Naive thymus-derived CD8-positive, alpha-beta T cell (primary cell): ENCODE data around the gene KLF16. TPM values are rescaled to one million over a fixed set of nuclear protein-coding genes. Genes with fewer than 3 reads are reported as not detected.
A peak's percentile ranks its signal among the peaks of the same experiment; 100 is the strongest.
"Not testable (repeated sequence)": the region's sequence is repeated elsewhere in the genome, so short reads cannot be mapped to it uniquely, and the experiment has no call there.

Experiments used
- ATAC-seq, 2 donors: fragments of 150-1000 bp; cut with Tn5 transposase in 1 of 2; sonication (Bioruptor Pico), chemical (Tn5 transposase) in 1 of 2; 1 replicate in 1 of 2; 2 replicates in 1 of 2; pipeline ENCODE4 v1.10.0; 2021; ENCODE audit warnings: mild to moderate bottlenecking in 2 of 2, moderate library complexity in 2 of 2
- POLR2A ChIA-PET: fragments of 350-600 bp; sonication (Branson Sonifier 250); formaldehyde crosslinking; loops from one replicate; lab custom pipeline; 2021; ENCODE audit warnings: antibody characterized with exemption; lab: Charles Lee
- DNase-seq, 10 donors: peaks; one replicate each; pipeline versions ENCODE4 v3.0.0 to v3.0.0-alpha.2; 2020 to 2022
- H3K27ac Mint-ChIP-seq, 10 donors: one replicate each; pipeline ENCODE4 v1.8.0; 2020 to 2022; ENCODE audit warnings: mild to moderate bottlenecking in 10 of 10, mixed read lengths in 10 of 10, moderate library complexity in 4 of 10, inconsistent platforms in 1 of 10
- H3K27me3 Mint-ChIP-seq, 5 donors: one replicate each; pipeline ENCODE4 v1.8.0; 2021 to 2022; ENCODE audit warnings: mixed read lengths in 5 of 5
- H3K36me3 Mint-ChIP-seq, 3 donors: one replicate each; pipeline ENCODE4 v1.8.0; 2020 to 2022; ENCODE audit warnings: mixed read lengths in 3 of 3, mild to moderate bottlenecking in 2 of 3, inconsistent platforms in 1 of 3
- H3K4me1 Mint-ChIP-seq, 4 donors: one replicate each; pipeline ENCODE4 v1.8.0; 2021 to 2022; ENCODE audit warnings: mixed read lengths in 4 of 4
- H3K4me3 Mint-ChIP-seq, 10 donors: one replicate each; pipeline ENCODE4 v1.8.0; 2020 to 2022; ENCODE audit warnings: mild to moderate bottlenecking in 10 of 10, mixed read lengths in 10 of 10, moderate library complexity in 6 of 10, inconsistent platforms in 1 of 10
- H3K9me3 Mint-ChIP-seq, 9 donors: one replicate each; pipeline ENCODE4 v1.8.0; 2020 to 2022; ENCODE audit warnings: mixed read lengths in 9 of 9, mild to moderate bottlenecking in 3 of 9, inconsistent platforms in 1 of 9, moderate library complexity in 1 of 9
- polyA plus RNA-seq, 3 donors: library from polyadenylated mRNA; unstranded; fragments of 300-500 nt; fragmentation: Illumina TruSeq; gene quantifications; one replicate each; pipeline ENCODE4 v1.2.3, GENCODE V29; 2021
- total RNA-seq, 8 experiments: library from RNA in 2 of 8; stranded (reverse) in 2 of 8; gene quantifications; one replicate each; pipeline ENCODE4 v1.2.3 and lab custom pipeline; 2021 to 2026

KLF16 gene
- total and polyA plus RNA-seq, 5 experiments from 2014 or later: 0.23 to 19.9 (median 0.84) TPM

DNA sequence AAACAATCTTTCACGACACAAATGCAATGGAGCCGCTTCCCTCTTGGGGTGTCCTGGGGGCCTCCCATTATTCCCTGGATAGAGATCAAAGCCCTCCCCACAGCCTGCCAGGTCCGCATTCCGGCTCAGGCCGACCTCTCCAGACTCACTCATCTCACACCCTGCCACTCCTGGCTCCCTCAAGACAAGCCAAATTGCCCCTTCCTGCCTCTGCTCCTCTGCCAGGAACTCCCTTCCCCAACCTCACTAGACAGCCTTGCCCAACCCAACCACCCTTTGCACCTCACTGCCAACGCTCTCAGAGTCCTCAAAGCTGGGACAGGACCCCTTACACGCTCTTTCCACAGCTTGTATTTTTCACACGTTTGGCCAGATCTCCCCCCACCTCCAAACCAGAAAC lies 20.4 kb upstream of the KLF16 start:
- peaks cover 3 to 7% (median 6%) of the 10 kb centered on the region in 3 donors for H3K36me3 Mint-ChIP-seq
- DNase-seq (peak in 1 of 10 donors; percentile 45), ATAC-seq (peak; percentile 3 to 4)
- peak overlapping the region; percentile 93 to 100 (median 99) for H3K4me3 Mint-ChIP-seq
- H3K27me3 Mint-ChIP-seq: no peaks in the 10 kb centered on the region
- H3K27ac Mint-ChIP-seq: peak overlapping the region; percentile 96 to 100 (median 100)
- peaks cover 22 to 42% (median 35%) of the 10 kb centered on the region in 4 donors for H3K4me1 Mint-ChIP-seq
- peaks cover 0 to 2% (median 0%) of the 10 kb centered on the region in 9 donors for H3K9me3 Mint-ChIP-seq
- POLR2A ChIA-PET: interaction anchor here (2.0 to 8.7 kb wide), 7 partner anchors 7 to 58 kb away, joined by 6 to 113 read pairs (median 12); no protein-coding TSS in a partner anchor

DNA sequence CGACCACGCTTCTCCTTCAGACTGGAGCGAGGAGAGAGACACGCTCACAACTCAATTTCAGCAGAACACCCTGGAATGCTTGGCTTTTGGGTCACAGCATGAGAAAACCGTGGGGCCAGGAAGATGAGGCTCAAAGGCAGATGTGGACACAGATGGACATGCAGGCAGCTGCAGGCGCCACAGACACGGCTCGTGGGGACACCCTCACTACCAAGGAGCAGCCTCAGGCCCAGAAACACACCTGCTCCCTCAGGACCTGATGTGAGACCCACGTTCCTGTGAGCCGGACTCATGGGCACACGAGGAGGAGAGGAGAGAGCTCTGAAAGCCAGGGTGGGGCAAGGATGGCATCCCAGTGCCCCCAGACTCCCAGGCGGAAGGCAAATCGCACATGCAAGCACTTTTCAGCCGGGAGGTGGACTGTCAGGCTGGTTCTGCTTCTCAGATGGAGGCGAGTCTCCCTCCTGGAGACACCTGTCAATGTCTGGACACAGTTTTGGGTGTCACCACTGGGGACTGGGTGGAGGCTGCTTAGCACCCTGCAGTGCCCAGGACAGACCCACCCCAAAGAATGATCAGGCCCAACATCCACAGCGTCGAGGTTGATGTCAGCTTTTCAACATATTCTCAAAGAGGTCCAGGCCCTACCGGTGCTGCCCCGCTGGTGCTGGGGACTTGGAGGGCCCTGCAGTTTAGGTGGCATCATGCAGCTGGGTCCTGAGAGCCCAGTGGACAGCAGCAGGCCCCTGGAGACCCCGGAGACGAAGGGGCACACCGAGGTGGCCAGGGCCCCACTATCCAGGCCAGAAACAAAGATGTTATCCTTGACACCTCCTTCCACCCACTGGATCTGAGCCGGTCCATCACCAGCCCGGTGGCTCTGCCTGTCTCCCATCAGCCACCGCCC lies 19.7 kb upstream of the KLF16 start:
- POLR2A ChIA-PET: interaction anchor here (1.7 to 8.7 kb wide), 8 partner anchors 8 to 593 kb away, joined by 5 to 113 read pairs (median 9); partner anchors contain the start of gene GADD45B

DNA sequence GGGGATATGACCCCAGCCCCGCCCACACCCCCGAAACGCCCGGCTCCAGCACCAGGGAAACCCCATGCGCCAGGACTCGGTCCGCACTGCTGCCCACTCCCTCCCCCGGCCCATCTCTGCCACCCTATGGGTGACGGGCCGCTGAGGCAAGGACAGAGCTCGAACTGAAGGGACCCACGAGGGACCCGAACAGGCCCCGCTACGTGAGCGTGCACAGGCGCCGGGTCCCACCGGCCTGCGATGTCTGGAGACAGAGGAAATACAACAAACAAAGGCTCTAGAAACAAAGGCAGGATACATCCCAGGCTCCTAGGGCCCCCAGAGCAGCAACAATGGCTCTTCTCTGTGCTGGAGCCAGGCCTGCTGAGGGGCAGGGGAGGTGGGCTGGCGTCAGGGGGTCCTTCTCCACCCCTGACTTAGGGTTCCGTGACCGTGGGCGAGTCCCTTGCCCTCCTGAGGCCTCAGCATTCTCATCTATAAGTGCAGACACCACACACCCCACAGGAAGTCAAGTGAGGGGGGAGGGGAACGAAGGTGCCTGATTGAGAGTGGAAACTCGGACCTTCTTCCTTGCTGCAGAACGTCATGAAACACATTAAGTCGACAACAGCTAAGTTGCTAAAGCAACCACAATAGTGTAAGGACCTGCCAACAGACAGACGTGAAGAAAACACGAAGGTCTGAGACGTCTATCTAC lies 18.9 kb upstream of the KLF16 start:
- Mint-ChIP-seq H3K9me3 (peaks cover 0 to 2% (median 0%) of the 10 kb centered on the region in 9 donors), H3K27ac (peak overlapping the region; percentile 96 to 100 (median 100)), H3K4me3 (peak overlapping the region; percentile 93 to 100 (median 99)), H3K36me3 (peaks cover 3 to 7% (median 6%) of the 10 kb centered on the region in 3 donors), H3K4me1 (peaks cover 22 to 35% (median 33%) of the 10 kb centered on the region in 4 donors), H3K27me3 (no peaks in the 10 kb centered on the region)
- ATAC-seq (peak; percentile 67 to 74), DNase-seq (peak in 9 of 10 donors; percentile 60 to 93 (median 87))
- POLR2A ChIA-PET: interaction anchor here (0.6 to 8.7 kb wide), 9 partner anchors 13 to 594 kb away, joined by 3 to 113 read pairs (median 6); partner anchors contain the start of genes GADD45B and MOB3A

More for the DNA sequence above, 19.7 kb upstream of the KLF16 start:
- H3K36me3 Mint-ChIP-seq: peaks cover 3 to 7% (median 6%) of the 10 kb centered on the region in 3 donors
- peak overlapping the region; percentile 96 to 100 (median 100) for H3K27ac Mint-ChIP-seq
- DNase-seq: no peak
- H3K4me1 Mint-ChIP-seq: peaks cover 22 to 40% (median 35%) of the 10 kb centered on the region in 4 donors
- H3K9me3 Mint-ChIP-seq: peaks cover 0 to 2% (median 0%) of the 10 kb centered on the region in 9 donors
- ATAC-seq: no peak
- H3K27me3 Mint-ChIP-seq: no peaks in the 10 kb centered on the region
- peak overlapping the region; percentile 93 to 100 (median 99) for H3K4me3 Mint-ChIP-seq

DNA sequence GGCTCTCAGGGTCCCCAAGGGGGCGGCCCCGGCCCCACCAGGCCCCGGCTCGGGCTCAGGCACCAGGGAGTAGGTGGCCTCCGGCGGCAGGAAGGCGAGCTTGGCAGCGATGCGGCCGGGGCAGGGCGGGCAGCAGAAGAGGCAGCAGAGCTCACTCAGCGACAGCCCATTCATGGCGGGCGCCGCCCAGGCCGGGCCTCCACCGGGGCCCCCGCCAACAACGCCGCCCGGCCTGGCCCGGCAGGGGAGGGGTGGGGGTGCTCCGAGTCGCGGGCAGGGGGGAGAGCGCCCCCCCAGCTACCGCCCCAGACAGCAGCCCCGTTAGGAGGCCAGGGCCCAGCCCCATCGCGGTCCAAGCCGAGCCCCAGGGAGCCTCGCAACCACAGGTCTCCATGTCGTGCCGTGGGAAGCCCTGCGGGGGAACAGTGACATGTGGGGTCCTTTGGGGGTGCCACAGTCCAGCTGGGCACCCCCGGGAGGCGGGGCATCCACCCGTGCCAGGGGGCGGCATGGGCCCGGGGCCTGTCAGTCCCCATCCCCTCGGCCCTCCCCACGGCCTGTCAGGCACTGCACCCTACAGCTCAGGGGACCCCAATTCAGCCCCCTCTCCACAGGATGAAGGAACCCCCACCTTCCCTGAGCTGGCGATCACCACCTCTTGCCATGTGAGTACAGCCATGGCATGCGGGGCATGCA lies 18.2 kb upstream of the KLF16 start:
- Mint-ChIP-seq H3K4me3 (peak overlapping the region; percentile 93 to 100 (median 99)), H3K4me1 (peaks cover 22 to 36% (median 33%) of the 10 kb centered on the region in 4 donors), H3K27ac (peak overlapping the region; percentile 96 to 100 (median 100))
- not testable (repeated sequence) for H3K9me3 Mint-ChIP-seq, H3K36me3 Mint-ChIP-seq, DNase-seq, H3K27me3 Mint-ChIP-seq
- peak in 1 of 2 donors; percentile 3 for ATAC-seq
- POLR2A ChIA-PET: interaction anchor here (0.8 to 8.7 kb wide), 7 partner anchors 14 to 594 kb away, joined by 3 to 113 read pairs (median 8); partner anchors contain the start of genes GADD45B and MOB3A

DNA sequence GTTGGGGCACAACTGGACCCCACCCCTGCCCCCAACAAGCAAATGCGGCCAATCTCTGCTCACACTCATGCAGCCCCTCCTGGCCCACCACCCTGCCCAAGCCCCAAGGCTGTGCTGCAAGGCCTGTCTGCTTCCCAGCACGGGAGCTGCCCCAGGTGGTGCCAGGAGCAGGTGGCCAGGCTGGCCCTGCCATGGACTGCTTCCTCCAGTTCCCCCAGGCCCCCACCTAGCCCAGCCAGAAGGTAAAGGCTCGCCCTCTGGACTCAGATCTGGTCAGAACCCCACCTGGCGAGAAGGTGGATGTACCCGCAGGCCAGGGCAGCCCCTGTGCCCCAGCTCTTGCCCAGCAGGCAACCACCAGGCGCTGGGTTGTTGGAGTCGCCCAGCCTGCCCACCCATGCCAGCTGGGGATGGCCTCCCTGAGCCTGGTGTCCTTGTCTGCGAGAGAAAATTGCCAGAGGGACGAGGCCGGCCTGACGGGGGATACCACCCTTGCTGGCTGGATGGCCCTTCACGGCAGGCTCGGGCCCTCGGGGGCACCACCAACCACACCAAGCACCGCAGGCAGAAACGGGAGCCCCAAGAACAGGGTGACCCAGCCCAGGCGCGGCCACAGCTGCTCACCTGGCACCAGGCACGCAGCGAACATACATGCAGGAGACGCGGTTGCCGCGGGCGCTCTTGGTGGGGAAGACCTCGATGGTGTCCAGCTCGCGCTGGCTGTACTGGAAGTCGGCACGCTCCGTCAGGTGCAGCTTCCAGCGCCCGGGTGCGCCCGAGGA lies 17.4 kb upstream of the KLF16 start:
- DNase-seq: no peak
- H3K36me3 Mint-ChIP-seq: peaks cover 3 to 7% (median 6%) of the 10 kb centered on the region in 3 donors
- peaks cover 0 to 2% (median 0%) of the 10 kb centered on the region in 9 donors for H3K9me3 Mint-ChIP-seq
- no peaks in the 10 kb centered on the region for H3K27me3 Mint-ChIP-seq
- H3K4me3 Mint-ChIP-seq: peak overlapping the region in 9 of 10 donors; percentile 28 to 68 (median 58)
- no peak for ATAC-seq
- peaks cover 25 to 40% (median 37%) of the 10 kb centered on the region in 4 donors for H3K4me1 Mint-ChIP-seq
- POLR2A ChIA-PET: interaction anchor here (0.8 to 8.7 kb wide), 5 partner anchors 14 to 47 kb away, joined by 6 to 113 read pairs (median 9); no protein-coding TSS in a partner anchor
- peak overlapping the region in 8 of 10 donors; percentile 41 to 90 (median 81) for H3K27ac Mint-ChIP-seq

GRCh38 chr19:1879982-1880381 lies 16.6 kb upstream of the KLF16 start:
- peak overlapping the region in 8 of 10 donors; percentile 41 to 90 (median 70) for H3K27ac Mint-ChIP-seq
- peak overlapping the region in 4 of 10 donors; percentile 30 to 63 (median 49) for H3K4me3 Mint-ChIP-seq
- not testable (repeated sequence) for DNase-seq, H3K36me3 Mint-ChIP-seq, H3K9me3 Mint-ChIP-seq, ATAC-seq, H3K27me3 Mint-ChIP-seq
- POLR2A ChIA-PET: interaction anchor here (4.9 to 8.7 kb wide), 2 partner anchors 16 to 23 kb away, joined by 35 to 113 read pairs; no protein-coding TSS in a partner anchor
- H3K4me1 Mint-ChIP-seq: peaks cover 25 to 44% (median 37%) of the 10 kb centered on the region in 4 donors

- POLR2A ChIA-PET, ATAC-seq, H3K9me3 Mint-ChIP-seq, H3K36me3 Mint-ChIP-seq, DNase-seq, H3K27me3 Mint-ChIP-seq: not testable (repeated sequence)
- Mint-ChIP-seq H3K27ac (peak overlapping the region in 5 of 10 donors; percentile 29 to 58 (median 40)), H3K4me1 (peaks cover 22 to 46% (median 40%) of the 10 kb centered on the region in 4 donors), H3K4me3 (peak overlapping the region in 1 of 10 donors; percentile 41)
Measured at GRCh38 chr19:1878583-1878982, 15.2 kb upstream of the KLF16 start.

GRCh38 chr19:1877280-1877660 lies 13.9 kb upstream of the KLF16 start:
- not testable (repeated sequence) for H3K9me3 Mint-ChIP-seq

GRCh38 chr19:1876496-1877279 lies 13.3 kb upstream of the KLF16 start:
- POLR2A ChIA-PET: interaction anchor here (0.5 to 3.9 kb wide), 19 partner anchors 8 to 753 kb away, joined by 3 to 37 read pairs (median 5); partner anchors contain the start of genes ABHD17A and MBD3
- H3K36me3 Mint-ChIP-seq, DNase-seq, H3K27me3 Mint-ChIP-seq, H3K9me3 Mint-ChIP-seq: not testable (repeated sequence)
- ATAC-seq: peak; percentile 5 to 19
- Mint-ChIP-seq H3K27ac (peak overlapping the region; percentile 87 to 99 (median 97)), H3K4me3 (peak overlapping the region; percentile 85 to 99 (median 97)), H3K4me1 (peaks cover 13 to 39% (median 33%) of the 10 kb centered on the region in 4 donors)

More at GRCh38 chr19:1877280-1877660, 13.9 kb upstream of the KLF16 start:
- DNase-seq, H3K36me3 Mint-ChIP-seq, ATAC-seq, H3K27me3 Mint-ChIP-seq, H3K27ac Mint-ChIP-seq, H3K4me3 Mint-ChIP-seq: not testable (repeated sequence)
- POLR2A ChIA-PET: interaction anchor here (0.9 to 2.7 kb wide), 7 partner anchors 8 to 396 kb away, joined by 3 to 37 read pairs (median 12); partner anchors contain the start of gene ABHD17A
- peaks cover 16 to 44% (median 35%) of the 10 kb centered on the region in 4 donors for H3K4me1 Mint-ChIP-seq
